ENCODE results near the gene PRR7.

The PRR7 gene

GRCh38 chr5:177502886-177503285 lies 56.3 kb downstream of the PRR7 start:
- no peak overlapping the region for H3K27ac ChIP-seq (ENCODE audit: insufficient read depth, low read depth, low read length, poor library complexity, severe bottlenecking)
- no peak overlapping the region for H3K4me3 ChIP-seq (ENCODE audit: insufficient read depth, low read depth, low read length)
- no peaks in the 10 kb centered on the region for H3K36me3 ChIP-seq (ENCODE audit: control insufficient read depth, insufficient read depth, low read length)
- H3K4me1 ChIP-seq (ENCODE audit: control insufficient read depth, insufficient read depth, low read length), result peaks cover 9% of the 10 kb centered on the region
- peaks cover 19% of the 10 kb centered on the region for H3K27me3 ChIP-seq (ENCODE audit: control insufficient read depth, insufficient read depth, low read length, poor library complexity, severe bottlenecking)
- H3K9me3 ChIP-seq (ENCODE audit: control insufficient read depth, low read length), result no peaks in the 10 kb centered on the region
- WGBS, 2 experiments, result 86 to 87% methylated on average over 16 of the region's 16 CpGs

- Histone ChIP-seq H3K9me3 (ENCODE audit: control insufficient read depth, low read length) (no peaks in the 10 kb centered on the region), H3K4me1 (ENCODE audit: control insufficient read depth, insufficient read depth, low read length) (peaks cover 9% of the 10 kb centered on the region), H3K36me3 (ENCODE audit: control insufficient read depth, insufficient read depth, low read length) (no peaks in the 10 kb centered on the region), H3K27me3 (ENCODE audit: control insufficient read depth, insufficient read depth, low read length, poor library complexity, severe bottlenecking) (peaks cover 12% of the 10 kb centered on the region), H3K4me3 (ENCODE audit: insufficient read depth, low read depth, low read length) (no peak overlapping the region), H3K27ac (ENCODE audit: insufficient read depth, low read depth, low read length, poor library complexity, severe bottlenecking) (no peak overlapping the region)
- 91 to 93% methylated on average over 24 of the region's 24 CpGs for WGBS, 2 experiments
Observed at GRCh38 chr5:177503351-177504085, 56.9 kb downstream of the PRR7 start.

- Histone ChIP-seq H3K27me3 (ENCODE audit: control insufficient read depth, insufficient read depth, low read length, poor library complexity, severe bottlenecking) (peaks cover 4% of the 10 kb centered on the region), H3K9me3 (ENCODE audit: control insufficient read depth, low read length) (no peaks in the 10 kb centered on the region), H3K4me1 (ENCODE audit: control insufficient read depth, insufficient read depth, low read length) (peaks cover 14% of the 10 kb centered on the region), H3K27ac (ENCODE audit: insufficient read depth, low read depth, low read length, poor library complexity, severe bottlenecking) (no peak overlapping the region), H3K4me3 (ENCODE audit: insufficient read depth, low read depth, low read length) (no peak overlapping the region), H3K36me3 (ENCODE audit: control insufficient read depth, insufficient read depth, low read length) (no peaks in the 10 kb centered on the region)
- WGBS, 2 experiments, result 95 to 97% methylated on average over 47 of the region's 47 CpGs
Observed at GRCh38 chr5:177504086-177505056, 57.8 kb downstream of the PRR7 start.

- no peaks in the 10 kb centered on the region for H3K36me3 ChIP-seq (ENCODE audit: control insufficient read depth, insufficient read depth, low read length)
- H3K27me3 ChIP-seq (ENCODE audit: control insufficient read depth, insufficient read depth, low read length, poor library complexity, severe bottlenecking), result no peaks in the 10 kb centered on the region
- WGBS, 2 experiments, result 90 to 93% methylated on average over 4 of the region's 4 CpGs
- H3K27ac ChIP-seq (ENCODE audit: insufficient read depth, low read depth, low read length, poor library complexity, severe bottlenecking), result no peak overlapping the region
- H3K4me1 ChIP-seq (ENCODE audit: control insufficient read depth, insufficient read depth, low read length), result peaks cover 16% of the 10 kb centered on the region
- H3K4me3 ChIP-seq (ENCODE audit: insufficient read depth, low read depth, low read length), result no peak overlapping the region
- no peaks in the 10 kb centered on the region for H3K9me3 ChIP-seq (ENCODE audit: control insufficient read depth, low read length)
Observed at GRCh38 chr5:177505075-177505474, 58.5 kb downstream of the PRR7 start.

Data from ectodermal cell (in vitro differentiated cells).